IMR-90 (cell line): ENCODE results near the gene SESN1. TPM values are rescaled to one million over a fixed set of nuclear protein-coding genes. Genes with fewer than 3 reads are reported as not detected.

Source experiments
- microRNA-seq, 2 experiments: library from miRNA; stranded (forward) in 1 of 2; unstranded in 1 of 2; fragments of 10-50 nt in 1 of 2; fragments of <30 nt in 1 of 2; gene quantifications in 1 of 2; microRNA quantifications in 1 of 2; one replicate each; pipeline versions ENCODE3 to v1.1.0; 2013 to 2020; ENCODE audit not compliant: insufficient read depth in 1 of 2, insufficient read length in 1 of 2, unreplicated experiment in 1 of 2
- polyA plus RNA-seq, 3 experiments: library from polyadenylated mRNA; depleted of rRNA; stranded (reverse); fragments of >200 nt; gene quantifications; 2 replicates each; pipeline ENCODE4 v1.2.3, GENCODE V29; 2012; ENCODE audit warnings: low replicate concordance in 1 of 3
- small RNA-seq, 5 experiments: library from RNA; depleted of rRNA; stranded (forward); fragments of <200 nt; gene quantifications; one replicate each; pipeline ENCODE3, GENCODE V24; 2012
- total RNA-seq: library from RNA; depleted of rRNA; stranded (reverse); fragments of >200 nt; gene quantifications from 2 replicates; pipeline ENCODE4 v1.2.3, GENCODE V29; 2012; rRNA removed

SESN1 gene
- total and polyA plus RNA-seq, 2 of the 4 experiments (the other 2 are of a cell fraction) = 9.7 to 16.7 TPM

Small RNAs within 50 kb of the gene (microRNA-seq; reads per million reads assigned to microRNA genes)
- gene RNU6-653P (ENCODE audit: insufficient read depth, insufficient read length) = not detected

Small RNAs within 50 kb of the gene (small RNA-seq; reads per million reads assigned to genes)
- 0 reads per million in 5 experiments for gene RNU6-653P

Other genes starting within 250 kb of the SESN1 start
- 0.56 and 0.72 TPM in 2 replicates for gene ARMC2, start 246.4 kb downstream of the SESN1 start, total RNA-seq
- 3.5 and 3.9 TPM in 2 replicates for gene ARMC2, start 246.4 kb downstream of the SESN1 start, polyA plus RNA-seq (2012; rRNA removed)
- gene CEP57L1, start 661 bp upstream of the SESN1 start, total RNA-seq = 21.9 and 28.3 TPM in 2 replicates
- 10.3 and 11.2 TPM in 2 replicates for gene CEP57L1, start 661 bp upstream of the SESN1 start, polyA plus RNA-seq (2012; rRNA removed)